K562 (cell line): ENCODE measurements around the gene PURA. TPM values are rescaled to one million over a fixed set of nuclear protein-coding genes. Genes with fewer than 3 reads are reported as not detected.

ENCODE experiments used
- ARNT ChIP-seq, 2 experiments: fragments of 450-650 bp; IDR thresholded peaks; 2 replicates each; pipeline ENCODE4 v1.6.1; 2016; ENCODE audit warnings: mild to moderate bottlenecking in 1 of 2
- CTBP1 ChIP-seq: fragments of 450-650 bp; IDR thresholded peaks from 2 replicates; pipeline ENCODE4 v1.6.1; 2016; ENCODE audit warnings: borderline replicate concordance
- CXXC5 ChIP-seq: fragments of 250-450 bp; sonication (Bioruptor Pico); IDR thresholded peaks from 2 replicates; pipeline ENCODE4 v1.8.0; 2022; ENCODE audit warnings: inconsistent platforms, mild to moderate bottlenecking, moderate library complexity
- DIDO1 ChIP-seq: fragments of 450-650 bp; IDR thresholded peaks from 2 replicates; pipeline ENCODE4 v1.6.1; 2016; ENCODE audit warnings: low read depth, missing biosample characterization, missing genetic modification characterization
- ELF2 ChIP-seq: fragments of 250-450 bp; sonication (Bioruptor Pico); IDR thresholded peaks from 2 replicates; pipeline ENCODE4 v1.5.0; 2021; ENCODE audit warnings: mild to moderate bottlenecking
- GTF2E2 ChIP-seq: fragments of 200-800 bp; sonication (Bioruptor generic); IDR thresholded peaks from 2 replicates; pipeline ENCODE4 v1.6.1; 2016; ENCODE audit warnings: missing genetic modification characterization, missing compliant biosample characterization
- GTF2F1 ChIP-seq: IDR thresholded peaks from 2 replicates; pipeline ENCODE4 v1.6.1; 2011; ENCODE audit warnings: low read depth, low read length, improper control_type of control experiment
- GTF3C2 ChIP-seq: IDR thresholded peaks from 3 replicates; pipeline ENCODE4 v1.6.1; 2011; ENCODE audit warnings: borderline replicate concordance, mild to moderate bottlenecking, moderate library complexity; ENCODE audit not compliant: insufficient read length; ENCODE audit errors: extremely low read depth
- HEY1 ChIP-seq: fragments of 250-450 bp; sonication (Bioruptor Pico); IDR thresholded peaks from 2 replicates; pipeline ENCODE4 v1.5.0; 2020; ENCODE audit warnings: mild to moderate bottlenecking, moderate library complexity, borderline replicate concordance
- HOMEZ ChIP-seq: fragments of 250-450 bp; sonication (Bioruptor Pico); IDR thresholded peaks from 2 replicates; pipeline ENCODE4 v1.4.0; 2020; ENCODE audit warnings: mild to moderate bottlenecking, moderate library complexity
- JUNB ChIP-seq: fragments of 450-650 bp; formaldehyde crosslinking; conservative IDR thresholded peaks from 2 replicates; pipeline ENCODE4 v1.4.0; 2020; ENCODE audit warnings: mild to moderate bottlenecking
- KLF13 ChIP-seq: fragments of 450-650 bp; IDR thresholded peaks from 2 replicates; pipeline ENCODE4 v1.6.1; 2016; ENCODE audit warnings: missing genetic modification characterization, low read depth, mild to moderate bottlenecking, missing compliant biosample characterization, moderate library complexity, borderline replicate concordance
- MTA3 ChIP-seq: fragments of 450-650 bp; formaldehyde crosslinking; IDR thresholded peaks from 2 replicates; pipeline ENCODE4 v1.6.1; 2017; ENCODE audit warnings: mild to moderate bottlenecking, borderline replicate concordance
- MYBL2 ChIP-seq, 2 experiments: fragments of 450-650 bp in 1 of 2; sonication (generic) in 1 of 2; formaldehyde crosslinking in 1 of 2; IDR thresholded peaks; 2 replicates each; pipeline versions ENCODE4 v1.6.1 to v1.8.1; 2017 to 2022; ENCODE audit warnings: borderline replicate concordance in 1 of 2, inconsistent platforms in 1 of 2, low read depth in 1 of 2, mild to moderate bottlenecking in 1 of 2, missing genetic modification reagents in 1 of 2, moderate library complexity in 1 of 2
- NR1H2 ChIP-seq: sonication (generic); formaldehyde crosslinking; IDR thresholded peaks from 2 replicates; pipeline ENCODE4 v1.4.0; 2020; ENCODE audit warnings: mild to moderate bottlenecking, missing genetic modification reagents
- POLR2H ChIP-seq: IDR thresholded peaks from 2 replicates; pipeline ENCODE4 v1.6.1; 2016; ENCODE audit warnings: missing genetic modification characterization, low read depth, mild to moderate bottlenecking, control low read depth, missing compliant biosample characterization, moderate library complexity
- RBBP5 ChIP-seq: fragments of 200-600 bp; sonication (generic); IDR thresholded peaks from 2 replicates; pipeline ENCODE4 v1.6.1; 2012; ENCODE audit warnings: borderline replicate concordance, mild to moderate bottlenecking, low read length, control low read depth, inconsistent platforms; ENCODE audit not compliant: insufficient read depth, poor library complexity, severe bottlenecking
- SMAD2 ChIP-seq: fragments of 150-350 bp; IDR thresholded peaks from 2 replicates; pipeline ENCODE4 v1.6.1; 2014; ENCODE audit warnings: low read depth, mild to moderate bottlenecking, low read length
- SMARCA5 ChIP-seq: fragments of 450-650 bp; IDR thresholded peaks from 2 replicates; pipeline ENCODE4 v1.6.1; 2016
- SREBF1 ChIP-seq: fragments of 150-350 bp; IDR thresholded peaks from 2 replicates; pipeline ENCODE4 v1.6.1; 2014; ENCODE audit warnings: antibody characterized with exemption, low read depth, low read length, borderline replicate concordance
- TGIF2 ChIP-seq: sonication (generic); formaldehyde crosslinking; IDR thresholded peaks from 2 replicates; pipeline ENCODE4 v1.8.1; 2022; ENCODE audit warnings: mild to moderate bottlenecking, missing genetic modification reagents, moderate library complexity
- ZNF239 ChIP-seq: fragments of 250-450 bp; sonication (Bioruptor Pico); IDR thresholded peaks from 2 replicates; pipeline ENCODE4 v1.4.0; 2020; ENCODE audit warnings: mild to moderate bottlenecking
- ZNF408 ChIP-seq: fragments of 250-450 bp; sonication (Bioruptor Pico); IDR thresholded peaks from 2 replicates; pipeline ENCODE4 v1.4.0; 2020; ENCODE audit warnings: low read depth, mild to moderate bottlenecking, moderate library complexity
- ZNF41 ChIP-seq: fragments of 250-450 bp; sonication (Bioruptor Pico); conservative IDR thresholded peaks from 2 replicates; pipeline ENCODE4 v1.4.0; 2020; ENCODE audit warnings: mild to moderate bottlenecking
- ZNF76 ChIP-seq: fragments of 250-450 bp; sonication (Bioruptor Pico); IDR thresholded peaks from 2 replicates; pipeline ENCODE4 v1.4.0; 2020; ENCODE audit warnings: mild to moderate bottlenecking, moderate library complexity, borderline replicate concordance
- polyA plus RNA-seq, 8 experiments: library from polyadenylated mRNA; depleted of rRNA in 4 of 8; stranded (reverse) in 5 of 8; unstranded in 3 of 8; fragments of >200 nt; fragmentation: Nextera tagmentation in 2 of 8; fragmentation: Illumina TruSeq in 1 of 8; extraction: Ambion mirVana in 2 of 8; extraction: Trizol in 1 of 8; gene quantifications; 2 replicates each; pipeline versions ENCODE4 v1.2.1 to v1.2.3, GENCODE V29; 2011 to 2014; ENCODE audit warnings: inconsistent platforms in 1 of 8, missing spikeins in 1 of 8
- total RNA-seq, 7 experiments: library from RNA; depleted of rRNA in 6 of 7; stranded (reverse); fragments of >200 nt in 6 of 7; fragmentation: Illumina TruSeq in 2 of 7; extraction: Trizol in 2 of 7; gene quantifications; 2 replicates each; pipeline versions ENCODE4 v1.2.1 to v1.2.3, GENCODE V29; 2011 to 2021; ENCODE audit warnings: low replicate concordance in 1 of 7

PURA gene
- total and polyA plus RNA-seq, 9 of the 15 experiments (the other 6 are each of a cell fraction or from before 2014, with no cell fraction given), result 3.2 to 11.1 (median 5.4) TPM

GRCh38 chr5:140174465-140175366 lies 60.8 kb downstream of the PURA start, which contains the start of gene CYSTM1 (continued):
- no peak for TF ChIP-seq GTF3C2
- no peak for TF ChIP-seq TGIF2
- peak; percentile 76 for TF ChIP-seq MTA3
- TF ChIP-seq KLF13, result 0 out of 2 replicates have a peak, but pooled peaks have one; percentile 70
- no peak for TF ChIP-seq GTF2F1
- peak; percentile 59; the same call in 1 of the 2 replicates for TF ChIP-seq POLR2H (tag)
- TF ChIP-seq GTF2E2 (tag), result no peak
- TF ChIP-seq SMAD2, result no peak
- no peak for TF ChIP-seq ZNF239 (CRISPR knock-in tag)
- TF ChIP-seq CTBP1, result peak; percentile 95
- no peak for TF ChIP-seq RBBP5
- TF ChIP-seq ZNF408 (CRISPR knock-in tag), result no peak
- TF ChIP-seq DIDO1 (tag), result no peak
- TF ChIP-seq MYBL2 (IDR thresholded peaks at IDR 0.05; ENCODE audit: low read depth), result no peak
- no peak for TF ChIP-seq MYBL2 (CRISPR knock-in tag; IDR thresholded peaks at IDR 0.05; ENCODE audit: borderline replicate concordance)
- TF ChIP-seq SREBF1, result peak; percentile 96
- no peak for TF ChIP-seq HOMEZ (CRISPR knock-in tag)
- TF ChIP-seq NR1H2 (CRISPR knock-in tag), result no peak
- no peak for TF ChIP-seq ELF2 (CRISPR knock-in tag)
- peak; percentile 98 for TF ChIP-seq CXXC5 (CRISPR knock-in tag)
- TF ChIP-seq HEY1, result no peak
- TF ChIP-seq ZNF41 (CRISPR knock-in tag), result no peak
- TF ChIP-seq JUNB, result no peak
- no peak for TF ChIP-seq SMARCA5
- no peak for TF ChIP-seq ARNT (IDR thresholded peaks at IDR 0.05)
- TF ChIP-seq ZNF76, result no peak
